Hepatocyte (in vitro differentiated cells): ENCODE data around the gene GEN1.

Experiments
- EZH2 ChIP-seq: fragments of 200-600 bp; sonication (generic); IDR thresholded peaks from 2 replicates; pipeline ENCODE4 v1.6.1; 2016; ENCODE audit warnings: antibody characterized with exemption, mild to moderate bottlenecking, borderline replicate concordance
- EZH2phosphoT487 ChIP-seq: fragments of 200-600 bp; sonication (generic); IDR thresholded peaks from one replicate; pipeline ENCODE4 v1.6.1; 2018; ENCODE audit warnings: antibody characterized with exemption, mild to moderate bottlenecking, low read depth, moderate library complexity; ENCODE audit not compliant: unreplicated experiment, severe bottlenecking
- TF ChIP-seq, protein P1 (sequence below): fragments of 200-600 bp; sonication (generic); IDR thresholded peaks from 2 replicates; pipeline ENCODE4 v1.5.1; 2016; ENCODE audit warnings: antibody characterized with exemption, mild to moderate bottlenecking; ENCODE audit not compliant: poor library complexity

DNA sequence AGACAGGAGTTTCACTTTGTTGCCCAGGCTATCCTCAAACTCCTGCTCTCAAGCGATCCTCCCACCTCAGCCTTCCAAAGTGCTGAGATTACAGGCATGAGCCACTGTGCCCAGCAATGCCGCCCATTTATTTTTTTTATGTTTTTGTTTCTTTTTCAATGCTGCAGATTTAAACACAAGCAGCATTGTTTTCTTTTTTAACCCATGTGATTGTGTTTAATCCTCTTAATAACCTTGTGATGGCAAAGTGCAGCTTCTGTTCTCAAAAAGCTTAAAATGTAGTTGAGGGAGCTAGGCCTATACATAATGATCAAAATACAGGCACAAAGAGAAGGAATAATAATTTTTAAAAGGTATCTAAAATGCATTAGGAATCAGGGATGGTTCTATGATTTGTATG is 73.8 kb downstream of the GEN1 start:
- TF ChIP-seq, protein P1, sequence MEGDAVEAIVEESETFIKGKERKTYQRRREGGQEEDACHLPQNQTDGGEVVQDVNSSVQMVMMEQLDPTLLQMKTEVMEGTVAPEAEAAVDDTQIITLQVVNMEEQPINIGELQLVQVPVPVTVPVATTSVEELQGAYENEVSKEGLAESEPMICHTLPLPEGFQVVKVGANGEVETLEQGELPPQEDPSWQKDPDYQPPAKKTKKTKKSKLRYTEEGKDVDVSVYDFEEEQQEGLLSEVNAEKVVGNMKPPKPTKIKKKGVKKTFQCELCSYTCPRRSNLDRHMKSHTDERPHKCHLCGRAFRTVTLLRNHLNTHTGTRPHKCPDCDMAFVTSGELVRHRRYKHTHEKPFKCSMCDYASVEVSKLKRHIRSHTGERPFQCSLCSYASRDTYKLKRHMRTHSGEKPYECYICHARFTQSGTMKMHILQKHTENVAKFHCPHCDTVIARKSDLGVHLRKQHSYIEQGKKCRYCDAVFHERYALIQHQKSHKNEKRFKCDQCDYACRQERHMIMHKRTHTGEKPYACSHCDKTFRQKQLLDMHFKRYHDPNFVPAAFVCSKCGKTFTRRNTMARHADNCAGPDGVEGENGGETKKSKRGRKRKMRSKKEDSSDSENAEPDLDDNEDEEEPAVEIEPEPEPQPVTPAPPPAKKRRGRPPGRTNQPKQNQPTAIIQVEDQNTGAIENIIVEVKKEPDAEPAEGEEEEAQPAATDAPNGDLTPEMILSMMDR, result no peak
- TF ChIP-seq EZH2, result no peak
- TF ChIP-seq EZH2phosphoT487, result no peak
